Measurements from ENCODE around the gene KDM2B. TPM values are rescaled to one million over a fixed set of nuclear protein-coding genes. Genes with fewer than 3 reads are reported as not detected.
A peak's percentile ranks its signal among the peaks of the same experiment; 100 is the strongest.

Gene KDM2B
- total and polyA plus RNA-seq, 2 of the 8 experiments (the other 6 are each of a cell fraction or from before 2014, with no cell fraction given), result 111 to 162 TPM

DNA sequence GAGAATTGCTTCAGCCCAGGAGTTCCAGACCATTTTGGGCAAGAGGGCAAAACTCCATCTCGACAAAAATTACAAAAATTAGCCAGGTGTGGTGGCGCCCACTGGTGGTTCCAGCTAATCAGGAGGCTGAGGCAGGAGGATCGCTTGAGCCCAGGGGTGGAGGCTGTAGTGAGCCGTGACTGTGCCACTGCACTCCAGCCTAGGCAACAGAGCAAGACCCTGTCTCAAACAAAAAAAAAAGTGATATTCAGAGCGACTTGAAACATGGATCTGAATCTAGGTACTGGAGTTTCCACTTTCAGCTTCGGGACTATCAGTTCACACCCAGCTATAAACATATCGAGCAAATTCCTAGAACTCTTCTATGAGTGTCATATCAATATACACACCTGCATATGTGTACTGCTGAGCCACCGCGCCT lies 197.2 kb downstream of the KDM2B start:
- no peak overlapping the region for H2BK120ac ChIP-seq (replicated peaks; ENCODE audit: low read depth, low read length)
- no peak overlapping the region for H3K14ac ChIP-seq (ENCODE audit: insufficient read length)
- no peak overlapping the region for H3K56ac ChIP-seq (replicated peaks; ENCODE audit: insufficient read length, low read depth, low read length)
- no peaks in the 10 kb centered on the region for H3K79me1 ChIP-seq (ENCODE audit: low read depth, low read length)
- H3K4me1 ChIP-seq (replicated peaks in 1 of 4; ENCODE audit: control insufficient read depth in 3 of 4, insufficient read depth in 4 of 4, low read length in 3 of 4), result no peaks in the 10 kb centered on the region
- no peaks in the 10 kb centered on the region for H4K20me1 ChIP-seq (replicated peaks in 1 of 2; ENCODE audit: control insufficient read depth in 1 of 2, insufficient read depth in 2 of 2, low read length in 2 of 2)
- H2BK12ac ChIP-seq (ENCODE audit: low read depth, low read length), result no peak overlapping the region
- H4K91ac ChIP-seq (replicated peaks; ENCODE audit: insufficient read length, low read length), result no peak overlapping the region
- H3K27ac ChIP-seq (ENCODE audit: low read depth, low read length), result no peak overlapping the region
- H3K79me2 ChIP-seq (ENCODE audit: control insufficient read depth in 1 of 2, insufficient read depth in 2 of 2, low read length in 2 of 2), result no peaks in the 10 kb centered on the region
- no peak overlapping the region for H4K5ac ChIP-seq (ENCODE audit: insufficient read length, low read depth, low read length)
- H2AFZ ChIP-seq (ENCODE audit: low read length), result no peak overlapping the region
- no peaks in the 10 kb centered on the region for H3K9me3 ChIP-seq (ENCODE audit: insufficient read depth in 2 of 2, low read depth in 1 of 2, low read length in 1 of 2)
- no peak overlapping the region for H3K4me2 ChIP-seq (ENCODE audit: insufficient read depth in 1 of 2, low read depth in 2 of 2, low read length in 2 of 2)
- no peak overlapping the region for H3K4me3 ChIP-seq (ENCODE audit: extremely low read depth in 1 of 4, insufficient read depth in 2 of 4, low read depth in 3 of 4, low read length in 4 of 4)
- 87% methylated on average over 9 of the region's 9 CpGs; no CpG with 5 or more reads in 1 of the 2 experiments for WGBS, 2 experiments (ENCODE audit: extremely low coverage in 1 of 2, insufficient coverage in 1 of 2, insufficient read length in 1 of 2, insufficient replicate concordance in 2 of 2, low coverage in 1 of 2, low lambda C conversion rate in 2 of 2, missing lambda C conversion rate in 1 of 2)
- ChIA-PET CTCF (ENCODE audit: partially characterized antibody) (interaction anchor here (0.6 to 1.9 kb wide), 14 partner anchors 10 to 1937 kb away, joined by 3 to 5 read pairs (median 4); no protein-coding TSS in a partner anchor), POLR2A (ENCODE audit: partially characterized antibody) (interaction anchor here (1.2 kb wide), 1 partner anchor 17 kb away, joined by 8 read pairs; the partner anchor contains the start of gene RNF34)
- no peak for FAIRE-seq
- no peak overlapping the region for H3K23ac ChIP-seq (ENCODE audit: insufficient read length)
- no peaks in the 10 kb centered on the region for H3K23me2 ChIP-seq (ENCODE audit: low read depth, low read length)
- DNase-seq (ENCODE audit: low read depth in 1 of 2, low spot score in 2 of 2), result no peak
- no peaks in the 10 kb centered on the region for H3K27me3 ChIP-seq (replicated peaks in 1 of 4; ENCODE audit: control insufficient read depth in 3 of 4, extremely low read depth in 1 of 4, insufficient read depth in 3 of 4, low read length in 3 of 4)
- no peak overlapping the region for H2BK5ac ChIP-seq (ENCODE audit: low read depth, low read length)
- H3K4ac ChIP-seq (replicated peaks; ENCODE audit: insufficient read length, low read depth, low read length), result no peak overlapping the region
- no peak overlapping the region for H2AK5ac ChIP-seq (ENCODE audit: low read depth, low read length)
- no peak overlapping the region for H2BK20ac ChIP-seq (ENCODE audit: low read length)
- TF ChIP-seq KDM1A (IDR thresholded peaks at IDR 0.05; ENCODE audit: borderline replicate concordance, low read length) (peak; percentile 70; the same call in 1 of the 2 replicates), RAD21 (IDR thresholded peaks at IDR 0.05 in 1 of 2, conservative IDR thresholded peaks at IDR 0.05 in 1 of 2; ENCODE audit: low read depth in 2 of 2, low read length in 2 of 2) (peak; percentile 5 to 35; a peak in 1 of 4 replicates), CHD2 (IDR thresholded peaks at IDR 0.05; ENCODE audit: low read length) (no peak)
- TF ChIP-seq, protein P1, sequence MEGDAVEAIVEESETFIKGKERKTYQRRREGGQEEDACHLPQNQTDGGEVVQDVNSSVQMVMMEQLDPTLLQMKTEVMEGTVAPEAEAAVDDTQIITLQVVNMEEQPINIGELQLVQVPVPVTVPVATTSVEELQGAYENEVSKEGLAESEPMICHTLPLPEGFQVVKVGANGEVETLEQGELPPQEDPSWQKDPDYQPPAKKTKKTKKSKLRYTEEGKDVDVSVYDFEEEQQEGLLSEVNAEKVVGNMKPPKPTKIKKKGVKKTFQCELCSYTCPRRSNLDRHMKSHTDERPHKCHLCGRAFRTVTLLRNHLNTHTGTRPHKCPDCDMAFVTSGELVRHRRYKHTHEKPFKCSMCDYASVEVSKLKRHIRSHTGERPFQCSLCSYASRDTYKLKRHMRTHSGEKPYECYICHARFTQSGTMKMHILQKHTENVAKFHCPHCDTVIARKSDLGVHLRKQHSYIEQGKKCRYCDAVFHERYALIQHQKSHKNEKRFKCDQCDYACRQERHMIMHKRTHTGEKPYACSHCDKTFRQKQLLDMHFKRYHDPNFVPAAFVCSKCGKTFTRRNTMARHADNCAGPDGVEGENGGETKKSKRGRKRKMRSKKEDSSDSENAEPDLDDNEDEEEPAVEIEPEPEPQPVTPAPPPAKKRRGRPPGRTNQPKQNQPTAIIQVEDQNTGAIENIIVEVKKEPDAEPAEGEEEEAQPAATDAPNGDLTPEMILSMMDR (IDR thresholded peaks at IDR 0.05; ENCODE audit: control extremely low read depth in 1 of 3, insufficient read depth in 1 of 3, low read depth in 1 of 3, low read length in 3 of 3), result peak; percentile 14 to 32 (median 21); a peak in 2 of 4 replicates
- H3K18ac ChIP-seq (ENCODE audit: extremely low read depth, low read length), result no peak overlapping the region
- H3K9ac ChIP-seq (replicated peaks in 1 of 4; ENCODE audit: extremely low read depth in 1 of 4, low read depth in 3 of 4, low read length in 3 of 4), result no peak overlapping the region
- no peaks in the 10 kb centered on the region for H3K36me3 ChIP-seq (ENCODE audit: control insufficient read depth in 2 of 4, insufficient read depth in 4 of 4, low read length in 3 of 4)
- no peak overlapping the region for H4K8ac ChIP-seq (ENCODE audit: extremely low read depth, insufficient read depth, low read length)
- H2BK15ac ChIP-seq (ENCODE audit: low read length), result no peak overlapping the region
